ENCODE measurements around the gene RIF1. TPM values are rescaled to one million over a fixed set of nuclear protein-coding genes. Genes with fewer than 3 reads are reported as not detected.
"Not testable (repeated sequence)": the region's sequence is repeated elsewhere in the genome, so short reads cannot be mapped to it uniquely, and the experiment has no call there.

RIF1 gene
- total RNA-seq, 1 donor from 2014 or later: 32.7 TPM

DNA sequence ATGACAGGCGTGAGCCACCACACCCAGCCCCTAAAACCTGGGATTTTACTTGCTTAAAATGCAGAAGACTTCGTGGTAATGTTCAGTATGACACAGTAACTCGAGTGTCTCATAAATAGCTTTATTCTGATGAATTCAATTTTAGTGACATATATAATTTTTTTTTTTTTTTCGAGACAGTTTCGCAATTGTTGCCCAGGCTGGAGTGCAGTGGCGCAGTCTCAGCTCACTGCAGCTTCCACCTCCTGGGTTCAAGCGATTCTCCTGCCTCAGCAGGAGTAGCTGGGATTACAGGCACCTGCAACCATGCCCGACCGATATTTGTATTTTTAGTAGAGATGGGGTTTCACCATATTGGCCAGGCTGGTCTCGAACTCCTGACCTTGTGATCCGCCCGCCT, 12.0 kb downstream of the RIF1 start:
- not testable (repeated sequence) for DNase-seq (ENCODE audit: extremely low read depth, low read depth, low spot score)

DNA sequence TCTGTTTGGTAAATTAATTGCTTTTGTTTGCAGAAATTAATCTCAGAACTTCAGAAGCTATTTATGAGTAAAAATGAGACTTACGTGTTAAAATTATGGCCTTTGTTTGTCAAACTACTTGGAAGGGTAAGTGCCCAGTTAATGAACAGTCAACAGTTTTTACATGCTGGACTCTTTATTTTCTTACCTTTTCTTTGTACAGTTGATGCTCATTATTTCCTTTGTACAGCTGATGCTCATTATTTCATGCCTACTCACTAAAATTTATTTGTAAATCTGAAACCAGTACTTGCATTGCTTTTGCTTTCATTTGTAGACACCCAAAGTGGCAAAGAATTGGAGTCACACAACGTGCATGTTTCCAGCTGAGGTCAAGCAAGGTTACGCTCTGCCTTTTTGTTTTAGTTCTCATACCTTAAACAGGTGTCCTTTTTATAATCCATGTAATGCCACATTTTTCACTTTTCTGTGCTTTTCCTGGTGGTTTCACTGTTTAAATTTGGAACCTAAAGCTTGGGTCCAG, 13.3 kb downstream of the RIF1 start:
- DNase-seq (ENCODE audit: extremely low read depth, low read depth, low spot score): no peak

DNA sequence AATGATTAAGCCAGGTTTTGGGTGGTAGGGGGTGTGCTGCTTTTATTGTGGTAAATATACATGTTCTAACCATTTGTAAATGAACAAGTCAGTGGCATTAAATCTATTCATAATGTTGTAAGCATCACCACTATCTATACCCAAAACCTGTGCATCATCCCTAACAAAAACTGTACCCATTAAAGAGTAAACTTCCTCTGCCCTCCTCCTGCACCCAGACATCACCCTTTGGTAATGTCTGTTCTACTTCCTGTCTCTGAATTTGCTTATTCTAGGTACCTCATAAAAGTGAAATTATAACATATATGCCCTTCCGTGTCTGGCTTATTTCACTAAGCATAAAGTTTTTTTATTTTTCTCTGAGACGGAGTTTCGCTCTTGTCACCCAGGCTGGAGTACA, 14.1 kb downstream of the RIF1 start:
- DNase-seq (ENCODE audit: extremely low read depth, low read depth, low spot score): no peak

DNA sequence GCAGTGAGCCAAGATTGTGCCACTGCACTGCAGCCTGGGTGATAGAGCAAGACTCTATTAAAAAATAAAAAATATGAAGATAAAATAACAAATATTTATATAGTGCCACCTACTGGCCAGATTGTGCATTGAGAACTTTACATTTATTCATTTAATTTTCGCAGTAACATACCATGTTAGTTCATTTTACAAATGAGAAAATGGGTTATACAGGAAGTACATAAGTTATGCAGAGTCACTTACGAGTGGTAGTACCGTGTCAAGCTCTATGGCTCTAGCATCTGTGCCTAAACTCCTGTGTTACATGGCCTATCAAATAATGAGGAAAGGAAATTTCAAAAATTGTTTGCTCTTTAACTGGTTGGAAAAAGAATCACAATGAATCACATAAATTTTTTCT, 27.9 kb downstream of the RIF1 start:
- peak; percentile 36 for DNase-seq (ENCODE audit: extremely low read depth, low read depth, low spot score)

DNA sequence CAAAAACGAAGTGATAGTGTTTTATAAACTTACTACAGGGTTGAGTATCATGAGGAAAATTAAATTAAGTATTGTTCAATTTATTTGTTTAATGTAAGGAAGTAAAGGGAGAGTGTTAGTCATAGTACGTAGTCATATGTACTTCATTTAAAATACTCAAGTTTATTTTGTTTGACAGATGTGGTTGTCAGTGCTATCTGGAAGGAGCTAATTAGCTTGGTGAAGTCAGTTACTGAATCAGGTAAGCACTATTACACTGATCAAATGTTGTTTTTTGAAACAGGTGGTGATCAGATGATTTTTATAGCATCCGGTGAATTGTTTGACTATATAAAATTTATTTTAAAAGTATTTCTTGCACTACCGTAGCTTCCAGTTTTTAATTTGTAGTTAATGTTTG, 28.8 kb downstream of the RIF1 start:
- no peak for DNase-seq (ENCODE audit: extremely low read depth, low read depth, low spot score)

DNA sequence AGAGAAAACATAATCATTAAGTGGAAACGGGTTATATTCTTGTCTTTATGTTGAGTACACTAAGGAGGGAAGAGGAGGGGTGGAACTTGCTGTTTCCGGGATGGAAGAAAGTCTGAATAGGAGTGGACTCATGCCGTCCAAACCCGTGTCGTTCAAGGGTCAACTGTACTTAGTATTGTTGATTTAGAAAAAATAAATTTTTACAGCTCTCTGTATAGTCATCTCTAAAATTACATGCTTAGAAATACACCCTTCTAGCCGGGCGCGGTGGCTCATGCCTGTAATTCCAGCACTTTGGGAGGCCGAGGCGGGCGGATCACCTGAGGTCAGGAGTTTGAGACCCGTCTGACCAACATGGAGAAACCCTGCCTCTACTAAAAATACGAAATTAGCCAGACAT, 29.4 kb downstream of the RIF1 start:
- no peak for DNase-seq (ENCODE audit: extremely low read depth, low read depth, low spot score)

DNA sequence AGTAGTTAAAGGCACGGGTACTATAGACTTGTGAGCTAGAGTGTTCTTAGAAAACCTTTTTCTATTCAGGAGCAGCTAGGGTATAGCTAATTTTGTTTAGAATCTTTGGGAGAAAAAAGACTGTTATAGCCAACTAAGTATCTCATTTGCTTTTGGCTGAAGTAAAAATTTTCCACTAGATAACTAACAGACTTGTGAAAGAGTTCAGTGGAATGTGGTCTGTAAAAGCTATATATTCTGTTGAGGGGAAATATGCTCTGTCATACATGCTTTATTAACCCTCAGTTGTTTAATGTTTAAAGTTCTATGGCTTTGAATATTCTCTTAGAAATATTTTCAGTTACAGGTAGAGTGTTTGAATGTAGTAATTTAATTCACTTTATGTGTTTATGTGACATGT, 49.7 kb downstream of the RIF1 start:
- no peak for DNase-seq (ENCODE audit: extremely low read depth, low read depth, low spot score)

DNA sequence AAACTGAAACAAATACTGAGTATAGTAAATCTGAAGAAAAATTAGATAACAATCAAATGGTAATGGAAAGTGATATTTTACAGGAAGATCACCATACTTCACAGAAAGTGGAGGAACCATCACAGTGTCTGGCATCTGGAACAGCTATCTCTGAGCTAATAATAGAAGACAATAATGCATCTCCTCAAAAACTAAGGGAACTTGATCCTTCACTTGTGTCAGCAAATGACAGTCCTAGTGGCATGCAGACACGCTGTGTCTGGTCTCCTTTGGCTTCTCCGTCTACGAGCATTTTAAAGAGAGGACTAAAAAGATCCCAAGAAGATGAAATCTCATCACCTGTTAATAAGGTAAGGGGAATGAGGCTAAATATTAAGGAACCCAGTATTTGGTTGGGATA, 56.1 kb downstream of the RIF1 start:
- no peak for DNase-seq (ENCODE audit: extremely low read depth, low read depth, low spot score)

DNA sequence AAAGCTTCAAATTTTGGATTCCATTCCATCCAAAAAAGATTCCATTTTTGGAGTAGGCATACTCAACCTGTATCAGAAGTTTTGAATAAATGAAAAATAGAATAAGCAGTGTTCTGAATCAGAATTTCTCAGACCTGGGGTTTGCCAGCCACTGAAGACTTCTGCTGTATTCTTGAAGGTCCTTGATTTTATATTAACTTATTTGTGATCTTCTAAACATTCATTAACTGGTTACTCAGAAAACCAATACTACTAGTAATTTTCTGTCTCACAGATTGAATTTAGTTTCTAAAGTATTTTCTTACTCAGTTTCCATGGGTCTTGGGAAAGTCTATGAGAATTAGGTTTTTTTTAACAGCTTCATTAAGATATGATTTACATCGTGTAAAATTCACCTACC, 60.9 kb downstream of the RIF1 start:
- no peak for DNase-seq (ENCODE audit: extremely low read depth, low read depth, low spot score)

DNA sequence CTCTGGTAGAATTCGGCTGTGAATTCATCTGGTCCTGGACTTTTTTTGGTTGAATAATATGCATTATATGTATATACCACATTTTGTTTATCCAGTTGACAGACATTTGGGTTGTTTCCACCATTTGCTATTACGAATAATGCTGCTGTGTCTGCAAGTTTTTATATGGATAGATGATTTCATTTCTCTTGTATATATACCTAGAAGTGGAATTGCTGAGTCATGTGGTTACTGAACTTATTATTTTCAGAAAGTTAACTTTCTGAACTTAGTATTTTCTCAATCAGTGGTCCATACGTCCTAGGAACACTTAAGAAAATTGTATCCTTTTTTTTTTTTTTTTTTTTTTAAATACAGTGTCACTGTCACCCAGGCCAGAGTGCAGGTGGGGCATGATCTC, 63.3 kb downstream of the RIF1 start:
- DNase-seq (ENCODE audit: extremely low read depth, low read depth, low spot score): no peak

DNA sequence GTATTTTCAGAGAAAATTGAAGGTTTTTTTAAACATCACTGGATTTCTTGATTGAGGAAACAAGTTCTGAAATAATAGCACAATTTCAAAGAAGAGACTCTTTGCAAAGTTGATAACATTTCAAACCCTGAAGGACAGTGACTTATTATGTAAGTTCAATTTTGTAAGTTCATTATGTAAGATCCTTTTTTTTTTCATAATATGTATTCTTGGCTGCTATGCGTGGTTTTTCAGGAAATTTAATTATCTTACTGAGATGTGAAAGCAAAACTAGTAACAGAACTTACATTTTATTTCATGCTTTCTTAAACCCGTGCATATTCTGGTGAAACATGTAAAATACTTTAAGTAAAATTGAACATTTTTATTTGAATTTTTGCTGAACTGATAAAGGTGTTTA, 65.4 kb downstream of the RIF1 start:
- DNase-seq (ENCODE audit: extremely low read depth, low read depth, low spot score): no peak

DNA sequence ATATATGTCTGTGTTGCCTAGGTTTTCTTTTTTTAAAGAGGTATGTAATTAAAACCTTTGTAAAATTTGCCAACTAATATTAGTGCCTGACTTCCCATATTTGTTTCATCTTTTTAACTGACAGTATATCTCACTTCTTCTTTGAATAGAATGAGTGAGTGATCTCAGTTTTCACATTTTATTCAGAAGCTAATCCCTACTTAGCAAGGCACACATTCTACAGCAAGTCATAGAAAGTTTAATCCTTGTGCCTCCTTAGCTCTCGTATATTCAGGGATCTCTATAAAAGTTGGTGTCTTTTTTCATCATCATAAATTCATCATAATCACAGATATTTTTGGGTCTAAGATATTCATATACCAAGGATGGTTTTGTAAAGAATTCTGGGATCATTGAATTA, 66.6 kb downstream of the RIF1 start:
- no peak for DNase-seq (ENCODE audit: extremely low read depth, low read depth, low spot score)

DNA sequence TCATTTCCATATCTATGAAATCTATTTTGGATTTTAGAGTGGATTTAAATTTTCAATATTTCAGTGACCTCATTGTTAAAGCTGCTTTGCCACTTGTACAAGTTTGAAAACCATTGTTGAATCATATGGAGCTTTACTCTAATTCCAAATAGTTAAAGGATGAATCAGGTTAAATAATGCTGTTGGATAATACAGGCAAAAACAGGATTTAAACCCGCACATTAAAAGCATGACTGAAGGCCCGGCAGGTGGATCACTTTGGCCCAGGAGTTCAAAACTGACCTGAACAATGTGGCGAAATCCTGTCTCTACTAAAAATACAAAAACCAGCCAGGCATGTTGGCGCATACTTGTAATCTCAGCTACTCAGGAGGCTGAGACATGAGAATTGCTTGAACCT, 68.3 kb downstream of the RIF1 start:
- no peak for DNase-seq (ENCODE audit: extremely low read depth, low read depth, low spot score)

DNA sequence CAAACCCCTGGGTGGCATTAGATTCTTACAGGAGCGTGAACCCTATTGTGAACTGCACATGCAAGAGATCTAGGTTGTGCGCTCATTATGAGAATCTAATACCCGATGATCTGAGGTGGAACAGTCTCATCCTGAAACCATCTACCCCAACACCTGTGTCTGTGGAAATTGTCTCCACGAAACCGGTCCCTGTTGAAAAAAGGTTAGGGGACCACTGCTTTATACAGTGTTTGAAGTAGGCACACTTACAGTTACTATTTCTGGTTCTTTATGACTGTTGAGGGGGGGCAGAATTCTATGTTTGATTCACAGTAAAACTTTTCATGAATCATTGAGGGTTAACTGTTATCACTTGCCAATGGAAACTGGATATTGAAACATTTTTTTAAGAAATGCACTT, 72.0 kb downstream of the RIF1 start:
- no peak for DNase-seq (ENCODE audit: extremely low read depth, low read depth, low spot score)

DNA sequence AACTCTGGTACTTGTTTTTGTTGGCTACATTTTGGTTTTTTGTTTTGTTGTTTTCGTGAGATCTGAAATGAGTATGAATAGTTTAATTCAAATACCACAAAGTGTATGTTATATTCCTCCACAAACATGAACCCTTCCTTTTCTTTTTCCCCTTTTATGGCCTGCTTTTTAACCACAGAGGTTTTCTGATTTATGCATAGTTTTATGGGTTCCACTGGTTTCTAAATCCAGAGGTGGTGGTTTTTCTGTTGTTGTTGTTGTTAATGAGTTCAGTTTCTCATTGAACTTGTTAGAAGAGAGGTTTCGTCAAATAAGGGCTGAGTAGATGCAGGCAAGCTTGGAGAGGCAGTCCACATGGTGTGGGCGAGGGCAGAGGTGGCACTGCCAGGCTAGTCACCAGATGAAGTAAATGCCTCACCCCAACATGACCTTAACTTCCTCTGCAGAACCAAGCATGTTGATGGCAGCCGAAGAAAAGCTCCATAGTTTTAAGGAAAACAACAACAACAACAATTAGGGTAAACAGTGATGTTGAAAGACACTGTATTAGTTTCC, 72.5 kb downstream of the RIF1 start:
- DNase-seq (ENCODE audit: extremely low read depth, low read depth, low spot score): no peak

DNA sequence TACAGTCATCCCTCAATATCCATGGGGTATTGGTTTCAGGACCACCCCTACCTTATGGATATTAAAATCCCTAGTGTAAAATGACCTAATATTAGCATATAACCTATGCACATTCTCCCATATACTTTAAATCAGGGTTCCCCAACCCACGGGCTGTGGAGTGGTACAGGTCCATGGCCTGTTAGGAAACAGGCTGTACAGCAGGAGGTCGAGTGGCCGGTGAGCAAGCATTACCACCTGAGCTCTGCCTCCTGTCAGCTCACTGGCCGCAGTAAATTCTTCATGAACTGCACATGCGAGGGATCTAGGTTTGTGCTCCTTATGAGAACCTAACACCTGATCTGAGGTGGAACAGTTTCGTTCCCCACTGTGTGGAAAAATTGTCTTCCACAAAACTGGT, 73.8 kb downstream of the RIF1 start:
- no peak for DNase-seq (ENCODE audit: extremely low read depth, low read depth, low spot score)

DNA sequence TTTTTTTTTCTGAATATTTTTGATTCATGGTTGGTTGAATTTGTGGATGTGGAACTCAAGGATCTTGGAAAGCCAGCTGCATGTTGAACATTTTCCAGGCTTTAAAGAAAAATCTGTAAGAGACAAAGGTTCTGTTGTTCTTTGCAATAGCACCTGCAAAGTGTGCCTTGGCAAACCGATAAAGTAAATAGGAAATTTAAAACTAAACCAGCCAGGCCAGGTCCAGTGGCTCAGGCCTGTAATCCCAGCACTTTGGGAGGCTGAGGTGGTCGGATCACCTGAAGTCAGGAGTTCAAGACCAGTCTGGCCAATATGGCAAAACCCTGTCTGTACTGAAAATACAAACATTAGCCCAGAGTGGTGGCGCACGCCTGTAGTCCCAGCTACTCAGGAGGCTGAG, 74.4 kb downstream of the RIF1 start:
- DNase-seq (ENCODE audit: extremely low read depth, low read depth, low spot score): no peak

DNA sequence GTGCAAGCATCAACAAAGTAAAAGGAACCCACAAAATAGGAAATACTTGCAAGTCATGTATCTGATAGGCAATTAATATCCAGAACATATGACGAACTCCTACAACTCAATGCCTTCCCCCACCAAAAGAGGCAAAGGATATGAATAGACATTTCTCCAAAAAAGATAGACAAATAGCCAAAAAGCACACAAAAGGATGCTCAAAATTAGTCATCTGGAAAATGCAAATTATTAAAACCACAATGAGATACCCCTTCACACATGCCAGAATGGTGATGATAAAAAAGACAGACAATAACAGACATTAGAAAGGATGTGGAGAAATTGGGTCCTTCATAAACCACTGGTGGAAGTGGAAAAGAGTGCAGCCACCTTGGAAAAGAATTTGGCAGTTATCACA, 76.4 kb downstream of the RIF1 start:
- no peak for DNase-seq (ENCODE audit: extremely low read depth, low read depth, low spot score)

DNA sequence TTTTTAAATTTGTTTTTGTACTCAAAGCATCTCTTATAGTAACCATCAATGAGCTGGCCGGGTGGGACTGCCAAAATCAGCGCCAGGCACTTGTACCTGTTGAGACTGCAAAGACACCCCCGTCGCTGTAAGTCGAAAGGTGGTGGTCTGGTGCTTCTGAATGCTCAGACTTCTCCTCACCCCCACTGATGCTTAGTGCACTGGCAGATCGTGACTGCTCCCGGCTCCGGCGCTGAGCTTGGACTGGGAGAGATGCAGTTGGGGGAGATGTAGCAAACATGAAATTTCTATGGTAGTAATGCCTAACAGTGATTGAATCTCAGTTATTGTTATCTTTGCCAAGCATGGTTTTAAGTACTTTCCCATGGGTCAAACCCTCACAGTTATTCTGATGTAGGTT, 80.6 kb downstream of the RIF1 start:
- no peak for DNase-seq (ENCODE audit: extremely low read depth, low read depth, low spot score)

DNA sequence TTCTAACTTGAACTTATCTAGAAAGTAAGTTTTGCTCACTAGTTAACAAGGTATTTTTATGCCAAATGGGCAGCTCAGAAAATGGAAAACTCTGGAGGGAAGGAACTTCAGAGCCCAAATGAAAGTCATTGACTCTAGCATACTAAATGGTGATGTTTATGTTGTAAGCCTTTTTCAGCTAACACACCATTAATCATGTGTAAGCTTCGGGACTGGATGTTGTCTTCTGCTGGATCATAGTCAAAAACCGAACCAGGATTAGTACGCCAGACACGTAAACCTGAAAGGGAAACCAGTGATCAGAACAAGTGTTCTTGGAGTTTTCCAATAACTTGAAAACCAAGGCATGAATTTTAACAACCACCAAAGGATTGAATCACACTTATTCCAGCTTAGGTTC, 81.8 kb downstream of the RIF1 start:
- no peak for DNase-seq (ENCODE audit: extremely low read depth, low read depth, low spot score)

DNA sequence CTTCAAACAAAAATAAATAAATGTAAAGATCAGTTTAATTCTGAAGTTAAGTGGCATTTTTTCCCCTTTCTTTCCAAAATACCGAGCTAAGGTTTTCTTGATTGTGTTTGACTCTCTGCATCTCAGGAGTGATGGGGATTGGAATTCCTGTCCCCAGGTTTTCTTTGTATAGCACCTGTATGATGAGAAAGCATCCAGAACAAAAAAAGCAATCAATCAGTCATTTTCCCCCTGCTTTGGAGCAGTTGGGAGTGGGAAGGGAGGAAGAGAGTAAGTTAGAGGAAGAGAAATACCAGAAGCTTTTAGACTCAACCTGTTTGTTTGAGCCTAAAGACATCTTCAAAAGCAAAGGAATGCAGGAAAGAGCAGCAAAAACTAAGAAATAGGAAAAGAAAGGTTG, 88.5 kb downstream of the RIF1 start:
- DNase-seq (ENCODE audit: extremely low read depth, low read depth, low spot score): no peak

DNA sequence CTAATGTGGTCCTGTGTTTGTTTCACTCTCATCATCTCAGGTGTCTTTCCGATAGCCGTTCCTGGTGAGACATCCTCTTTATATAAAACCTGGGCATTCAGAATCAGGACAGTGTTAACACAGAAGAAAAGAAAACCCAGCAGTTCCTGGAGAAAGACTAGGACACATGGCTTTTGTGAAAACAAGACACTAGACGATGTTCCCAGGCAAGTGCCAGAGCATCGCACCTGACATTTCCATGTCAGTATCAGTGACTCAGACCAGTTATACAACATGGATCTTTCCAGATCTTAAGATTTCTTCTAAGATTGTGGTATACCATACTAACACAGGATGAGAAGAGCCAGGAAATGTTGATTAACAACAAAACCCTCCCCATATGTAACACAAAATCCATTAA, 96.5 kb downstream of the RIF1 start:
- no peak for DNase-seq (ENCODE audit: extremely low read depth, low read depth, low spot score)

DNA sequence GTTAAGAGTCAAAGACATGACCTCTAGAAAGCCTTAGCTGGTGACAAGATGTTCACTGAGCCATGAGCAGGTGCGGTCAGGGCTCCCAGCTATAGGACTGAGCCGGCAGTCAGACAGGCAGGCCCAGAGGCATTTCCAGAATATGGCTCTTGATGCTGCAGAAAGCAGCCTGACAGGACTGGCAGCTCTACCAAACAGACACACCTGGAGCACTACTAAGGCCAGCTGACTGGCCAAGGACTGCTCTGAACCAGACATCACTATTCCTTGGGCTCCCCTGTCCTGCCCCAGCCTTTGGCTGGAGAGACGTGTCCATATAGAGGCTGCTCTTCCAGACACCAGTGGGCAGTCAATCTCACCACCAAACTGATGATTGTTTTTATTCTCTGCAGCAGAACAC, 98.8 kb downstream of the RIF1 start:
- no peak for DNase-seq (ENCODE audit: extremely low read depth, low read depth, low spot score)

Data from glomerular endothelial cell (primary cell).